ENCODE data around the gene SUPV3L1. TPM values are rescaled to one million over a fixed set of nuclear protein-coding genes. Genes with fewer than 3 reads are reported as not detected.

The SUPV3L1 gene
- total and polyA plus RNA-seq, 2 of the 8 experiments (the other 6 are each of a cell fraction or from before 2014, with no cell fraction given): 34.6 to 45.6 TPM

DNA sequence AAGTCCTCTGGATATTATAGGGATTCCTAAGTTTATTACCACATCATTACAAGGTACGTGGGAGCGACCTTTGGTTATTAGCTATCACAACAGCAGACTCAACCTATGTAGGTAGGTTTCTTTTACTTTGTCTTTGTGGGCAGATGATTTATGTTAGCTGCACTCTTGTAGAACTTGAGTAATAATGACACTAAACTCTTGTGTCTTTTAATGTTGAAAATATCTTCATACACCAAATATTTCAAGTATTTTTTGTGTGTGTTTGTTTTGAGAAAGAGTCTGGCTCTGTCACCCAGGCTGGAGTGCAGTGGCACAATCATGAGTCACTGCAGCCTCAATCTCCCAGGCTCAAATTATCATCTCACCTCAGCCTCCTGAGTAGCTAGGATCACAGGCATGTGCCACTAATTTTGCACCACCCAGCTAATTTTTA is 19.2 kb upstream of the SUPV3L1 start (continued):
- TF ChIP-seq, protein P1, sequence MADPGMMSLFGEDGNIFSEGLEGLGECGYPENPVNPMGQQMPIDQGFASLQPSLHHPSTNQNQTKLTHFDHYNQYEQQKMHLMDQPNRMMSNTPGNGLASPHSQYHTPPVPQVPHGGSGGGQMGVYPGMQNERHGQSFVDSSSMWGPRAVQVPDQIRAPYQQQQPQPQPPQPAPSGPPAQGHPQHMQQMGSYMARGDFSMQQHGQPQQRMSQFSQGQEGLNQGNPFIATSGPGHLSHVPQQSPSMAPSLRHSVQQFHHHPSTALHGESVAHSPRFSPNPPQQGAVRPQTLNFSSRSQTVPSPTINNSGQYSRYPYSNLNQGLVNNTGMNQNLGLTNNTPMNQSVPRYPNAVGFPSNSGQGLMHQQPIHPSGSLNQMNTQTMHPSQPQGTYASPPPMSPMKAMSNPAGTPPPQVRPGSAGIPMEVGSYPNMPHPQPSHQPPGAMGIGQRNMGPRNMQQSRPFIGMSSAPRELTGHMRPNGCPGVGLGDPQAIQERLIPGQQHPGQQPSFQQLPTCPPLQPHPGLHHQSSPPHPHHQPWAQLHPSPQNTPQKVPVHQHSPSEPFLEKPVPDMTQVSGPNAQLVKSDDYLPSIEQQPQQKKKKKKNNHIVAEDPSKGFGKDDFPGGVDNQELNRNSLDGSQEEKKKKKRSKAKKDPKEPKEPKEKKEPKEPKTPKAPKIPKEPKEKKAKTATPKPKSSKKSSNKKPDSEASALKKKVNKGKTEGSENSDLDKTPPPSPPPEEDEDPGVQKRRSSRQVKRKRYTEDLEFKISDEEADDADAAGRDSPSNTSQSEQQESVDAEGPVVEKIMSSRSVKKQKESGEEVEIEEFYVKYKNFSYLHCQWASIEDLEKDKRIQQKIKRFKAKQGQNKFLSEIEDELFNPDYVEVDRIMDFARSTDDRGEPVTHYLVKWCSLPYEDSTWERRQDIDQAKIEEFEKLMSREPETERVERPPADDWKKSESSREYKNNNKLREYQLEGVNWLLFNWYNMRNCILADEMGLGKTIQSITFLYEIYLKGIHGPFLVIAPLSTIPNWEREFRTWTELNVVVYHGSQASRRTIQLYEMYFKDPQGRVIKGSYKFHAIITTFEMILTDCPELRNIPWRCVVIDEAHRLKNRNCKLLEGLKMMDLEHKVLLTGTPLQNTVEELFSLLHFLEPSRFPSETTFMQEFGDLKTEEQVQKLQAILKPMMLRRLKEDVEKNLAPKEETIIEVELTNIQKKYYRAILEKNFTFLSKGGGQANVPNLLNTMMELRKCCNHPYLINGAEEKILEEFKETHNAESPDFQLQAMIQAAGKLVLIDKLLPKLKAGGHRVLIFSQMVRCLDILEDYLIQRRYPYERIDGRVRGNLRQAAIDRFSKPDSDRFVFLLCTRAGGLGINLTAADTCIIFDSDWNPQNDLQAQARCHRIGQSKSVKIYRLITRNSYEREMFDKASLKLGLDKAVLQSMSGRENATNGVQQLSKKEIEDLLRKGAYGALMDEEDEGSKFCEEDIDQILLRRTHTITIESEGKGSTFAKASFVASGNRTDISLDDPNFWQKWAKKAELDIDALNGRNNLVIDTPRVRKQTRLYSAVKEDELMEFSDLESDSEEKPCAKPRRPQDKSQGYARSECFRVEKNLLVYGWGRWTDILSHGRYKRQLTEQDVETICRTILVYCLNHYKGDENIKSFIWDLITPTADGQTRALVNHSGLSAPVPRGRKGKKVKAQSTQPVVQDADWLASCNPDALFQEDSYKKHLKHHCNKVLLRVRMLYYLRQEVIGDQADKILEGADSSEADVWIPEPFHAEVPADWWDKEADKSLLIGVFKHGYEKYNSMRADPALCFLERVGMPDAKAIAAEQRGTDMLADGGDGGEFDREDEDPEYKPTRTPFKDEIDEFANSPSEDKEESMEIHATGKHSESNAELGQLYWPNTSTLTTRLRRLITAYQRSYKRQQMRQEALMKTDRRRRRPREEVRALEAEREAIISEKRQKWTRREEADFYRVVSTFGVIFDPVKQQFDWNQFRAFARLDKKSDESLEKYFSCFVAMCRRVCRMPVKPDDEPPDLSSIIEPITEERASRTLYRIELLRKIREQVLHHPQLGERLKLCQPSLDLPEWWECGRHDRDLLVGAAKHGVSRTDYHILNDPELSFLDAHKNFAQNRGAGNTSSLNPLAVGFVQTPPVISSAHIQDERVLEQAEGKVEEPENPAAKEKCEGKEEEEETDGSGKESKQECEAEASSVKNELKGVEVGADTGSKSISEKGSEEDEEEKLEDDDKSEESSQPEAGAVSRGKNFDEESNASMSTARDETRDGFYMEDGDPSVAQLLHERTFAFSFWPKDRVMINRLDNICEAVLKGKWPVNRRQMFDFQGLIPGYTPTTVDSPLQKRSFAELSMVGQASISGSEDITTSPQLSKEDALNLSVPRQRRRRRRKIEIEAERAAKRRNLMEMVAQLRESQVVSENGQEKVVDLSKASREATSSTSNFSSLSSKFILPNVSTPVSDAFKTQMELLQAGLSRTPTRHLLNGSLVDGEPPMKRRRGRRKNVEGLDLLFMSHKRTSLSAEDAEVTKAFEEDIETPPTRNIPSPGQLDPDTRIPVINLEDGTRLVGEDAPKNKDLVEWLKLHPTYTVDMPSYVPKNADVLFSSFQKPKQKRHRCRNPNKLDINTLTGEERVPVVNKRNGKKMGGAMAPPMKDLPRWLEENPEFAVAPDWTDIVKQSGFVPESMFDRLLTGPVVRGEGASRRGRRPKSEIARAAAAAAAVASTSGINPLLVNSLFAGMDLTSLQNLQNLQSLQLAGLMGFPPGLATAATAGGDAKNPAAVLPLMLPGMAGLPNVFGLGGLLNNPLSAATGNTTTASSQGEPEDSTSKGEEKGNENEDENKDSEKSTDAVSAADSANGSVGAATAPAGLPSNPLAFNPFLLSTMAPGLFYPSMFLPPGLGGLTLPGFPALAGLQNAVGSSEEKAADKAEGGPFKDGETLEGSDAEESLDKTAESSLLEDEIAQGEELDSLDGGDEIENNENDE (IDR thresholded peaks at IDR 0.05; ENCODE audit: insufficient replicate concordance, low read length): no peak
- TF ChIP-seq, protein P2, sequence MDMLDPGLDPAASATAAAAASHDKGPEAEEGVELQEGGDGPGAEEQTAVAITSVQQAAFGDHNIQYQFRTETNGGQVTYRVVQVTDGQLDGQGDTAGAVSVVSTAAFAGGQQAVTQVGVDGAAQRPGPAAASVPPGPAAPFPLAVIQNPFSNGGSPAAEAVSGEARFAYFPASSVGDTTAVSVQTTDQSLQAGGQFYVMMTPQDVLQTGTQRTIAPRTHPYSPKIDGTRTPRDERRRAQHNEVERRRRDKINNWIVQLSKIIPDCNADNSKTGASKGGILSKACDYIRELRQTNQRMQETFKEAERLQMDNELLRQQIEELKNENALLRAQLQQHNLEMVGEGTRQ (IDR thresholded peaks at IDR 0.05; ENCODE audit: low read length): no peak

Data from H1 (cell line).